Endothelial cell of umbilical vein (primary cell): ENCODE data around the gene SRPK2.

Experiments used
- CTCF ChIP-seq, 2 donors: IDR thresholded peaks; 1 replicate in 1 of 2; 2 replicates in 1 of 2; pipeline ENCODE4 v1.5.1; 2011; ENCODE audit warnings: low read length in 2 of 2, mild to moderate bottlenecking in 2 of 2, moderate library complexity in 2 of 2, control low read depth in 1 of 2, inconsistent platforms in 1 of 2, low read depth in 1 of 2; ENCODE audit not compliant: insufficient read depth in 1 of 2; ENCODE audit errors: extremely low read depth in 1 of 2
- EZH2 ChIP-seq: IDR thresholded peaks from 2 replicates; pipeline ENCODE4 v1.6.1; 2012; ENCODE audit warnings: borderline replicate concordance, low read depth, mild to moderate bottlenecking, moderate library complexity, low read length, inconsistent platforms; ENCODE audit not compliant: severe bottlenecking
- JUN ChIP-seq: IDR thresholded peaks from 2 replicates; pipeline ENCODE4 v1.6.1; 2011; ENCODE audit warnings: borderline replicate concordance, low read depth; ENCODE audit not compliant: insufficient read length, insufficient read depth
- MYC ChIP-seq: IDR thresholded peaks from one replicate; pipeline ENCODE4 v1.6.1; 2011; ENCODE audit warnings: mild to moderate bottlenecking, low read depth, low read length
- POLR2A ChIP-seq: IDR thresholded peaks from 2 replicates; pipeline ENCODE4 v1.6.1; 2012; ENCODE audit warnings: low read depth, mild to moderate bottlenecking, control low read depth, low read length
- POLR2AphosphoS5 ChIP-seq: IDR thresholded peaks from 2 replicates; pipeline ENCODE4 v1.6.1; 2012; ENCODE audit warnings: low read depth, mild to moderate bottlenecking, control low read depth, low read length, moderate library complexity; ENCODE audit not compliant: insufficient read depth
- TF ChIP-seq, protein P1 (sequence below): IDR thresholded peaks from 2 replicates; pipeline ENCODE4 v1.6.1; 2011; ENCODE audit not compliant: insufficient read depth, insufficient read length

DNA sequence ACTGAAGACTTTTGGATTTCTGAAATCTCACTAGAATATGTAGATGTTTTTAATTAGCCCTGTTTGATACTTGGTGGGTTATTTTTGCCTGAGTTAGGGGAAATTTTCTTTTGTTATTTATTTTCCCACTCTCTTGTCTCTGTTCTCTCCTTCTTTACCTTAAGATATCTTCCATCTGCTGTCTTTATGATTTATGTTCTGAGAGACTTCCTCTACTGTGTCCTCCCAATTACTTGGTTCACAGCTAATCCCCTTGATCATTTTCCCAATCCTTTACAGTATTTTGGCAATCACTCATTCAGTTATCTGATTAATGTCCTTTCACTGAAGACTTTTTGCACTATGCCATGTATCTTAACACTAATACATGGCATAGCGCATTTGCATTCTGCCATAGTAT is 49.5 kb upstream of the SRPK2 start:
- TF ChIP-seq CTCF (IDR thresholded peaks at IDR 0.05; ENCODE audit: extremely low read depth in 1 of 2, insufficient read depth in 1 of 2, low read depth in 1 of 2, low read length in 2 of 2) (no peak), POLR2A (no peak), MYC (no peak), POLR2AphosphoS5 (no peak), JUN (no peak), EZH2 (no peak)
- TF ChIP-seq, protein P1, sequence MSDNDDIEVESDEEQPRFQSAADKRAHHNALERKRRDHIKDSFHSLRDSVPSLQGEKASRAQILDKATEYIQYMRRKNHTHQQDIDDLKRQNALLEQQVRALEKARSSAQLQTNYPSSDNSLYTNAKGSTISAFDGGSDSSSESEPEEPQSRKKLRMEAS = no peak
